ENCODE data around the gene CNGA1. TPM values are rescaled to one million over a fixed set of nuclear protein-coding genes. Genes with fewer than 3 reads are reported as not detected.
"Not testable (repeated sequence)": the region's sequence is repeated elsewhere in the genome, so short reads cannot be mapped to it uniquely, and the experiment has no call there.

CNGA1 gene
- polyA plus RNA-seq, 10 donors = 0.23 to 1.4 (median 0.50) TPM

- peak in 1 of 3 donors; percentile 10 for DNase-seq
Observed at GRCh38 chr4:47972181-47972580, 44.3 kb downstream of the CNGA1 start.

- no peak for DNase-seq
Observed at GRCh38 chr4:47968847-47969246, 47.6 kb downstream of the CNGA1 start.

GRCh38 chr4:47954677-47955076 is 61.8 kb downstream of the CNGA1 start:
- no peak for DNase-seq

GRCh38 chr4:47954245-47954644 is 62.2 kb downstream of the CNGA1 start:
- no peak for DNase-seq

GRCh38 chr4:47945930-47946726 is 70.4 kb downstream of the CNGA1 start:
- no peak for DNase-seq

- DNase-seq = no peak
Observed at GRCh38 chr4:47942081-47942819, 74.2 kb downstream of the CNGA1 start.

GRCh38 chr4:47939456-47939855 is 77.0 kb downstream of the CNGA1 start:
- no peak for DNase-seq

- DNase-seq = no peak
Observed at GRCh38 chr4:47936336-47936735, 80.1 kb downstream of the CNGA1 start.

- DNase-seq = peak; percentile 37 to 64 (median 40)
Observed at GRCh38 chr4:47933840-47934239, 82.6 kb downstream of the CNGA1 start.

GRCh38 chr4:47930971-47931804 is 85.3 kb downstream of the CNGA1 start:
- peak in 2 of 3 donors; percentile 28 to 80 for DNase-seq

GRCh38 chr4:47929682-47930201 is 86.7 kb downstream of the CNGA1 start:
- no peak for DNase-seq

GRCh38 chr4:47926667-47927258 is 89.7 kb downstream of the CNGA1 start:
- peak; percentile 26 to 54 (median 39) for DNase-seq

- DNase-seq = not testable (repeated sequence)
Observed at GRCh38 chr4:47923261-47923608, 93.2 kb downstream of the CNGA1 start.

- DNase-seq = not testable (repeated sequence)
Observed at GRCh38 chr4:47922436-47923260, 93.8 kb downstream of the CNGA1 start.

- not testable (repeated sequence) for DNase-seq
Observed at GRCh38 chr4:47917163-47917562, 99.3 kb downstream of the CNGA1 start.

GRCh38 chr4:47915378-47915777 is 101.1 kb downstream of the CNGA1 start:
- DNase-seq = no peak

- DNase-seq = no peak
Observed at GRCh38 chr4:47914926-47915237, 101.6 kb downstream of the CNGA1 start.

GRCh38 chr4:47914220-47914925 is 102.1 kb downstream of the CNGA1 start, which contains the start of gene NFXL1:
Gene NFXL1 (minus strand): TSS chr4:47914583. CDS start chr4:47914203, 380 bp downstream.
- DNase-seq = peak; percentile 98 to 99 (median 98)

- DNase-seq = peak in 1 of 3 donors; percentile 47
Observed at GRCh38 chr4:47913861-47914219, 102.6 kb downstream of the CNGA1 start.

GRCh38 chr4:47913330-47913729 is 103.2 kb downstream of the CNGA1 start:
- DNase-seq = peak in 2 of 3 donors; percentile 4 to 9
